Measurements from ENCODE around the gene KIF14.
"Not testable (repeated sequence)": the region's sequence is repeated elsewhere in the genome, so short reads cannot be mapped to it uniquely, and the experiment has no call there.

KIF14 gene

DNA sequence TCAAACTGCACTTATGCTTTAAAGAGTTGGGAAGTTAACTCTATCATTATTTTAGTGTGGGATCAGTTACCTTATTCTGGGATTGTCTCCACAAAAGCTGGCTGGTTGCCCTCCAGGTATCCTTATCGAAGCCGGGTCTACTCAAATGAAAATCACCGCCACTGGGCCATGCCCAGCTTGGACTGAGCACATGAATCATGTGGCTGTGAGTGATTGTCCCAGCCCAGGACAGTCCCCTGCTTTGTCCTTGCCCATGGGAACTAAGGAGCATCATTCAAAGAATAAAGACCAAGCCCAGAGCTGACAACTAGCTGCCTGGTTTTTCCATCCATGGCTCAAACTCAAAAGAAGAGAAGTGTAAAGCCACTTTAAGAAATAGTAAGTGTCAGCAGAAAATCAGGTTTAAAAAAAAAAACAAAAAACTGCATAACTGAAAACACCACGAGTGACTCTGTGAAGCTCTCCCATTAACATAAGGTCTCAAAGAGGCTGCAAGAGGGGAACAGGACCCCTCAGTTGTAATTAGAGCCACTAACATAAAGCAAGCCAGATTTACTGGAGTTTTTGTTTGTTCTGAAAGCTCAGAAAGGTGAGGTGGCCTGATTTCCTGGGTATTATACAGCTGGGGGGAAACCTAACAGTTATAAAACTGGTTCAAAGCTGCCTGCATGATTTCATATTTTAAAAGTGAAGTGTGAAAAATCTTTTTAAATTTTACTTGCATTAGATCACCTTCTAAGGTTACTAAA, 91.5 kb downstream of the KIF14 start:
- Histone ChIP-seq H3K4me3 (ENCODE audit: low read depth, low read length) (no peak overlapping the region), H3K4me1 (ENCODE audit: control insufficient read depth, insufficient read depth, low read length) (no peaks in the 10 kb centered on the region), H3K9ac (ENCODE audit: low read depth, low read length) (no peak overlapping the region), H3K27me3 (ENCODE audit: control insufficient read depth, insufficient read depth, low read length) (no peaks in the 10 kb centered on the region), H3K9me3 (ENCODE audit: control insufficient read depth, insufficient read depth, low read length) (no peaks in the 10 kb centered on the region), H3K36me3 (ENCODE audit: control insufficient read depth, insufficient read depth, low read length) (no peaks in the 10 kb centered on the region)

DNA sequence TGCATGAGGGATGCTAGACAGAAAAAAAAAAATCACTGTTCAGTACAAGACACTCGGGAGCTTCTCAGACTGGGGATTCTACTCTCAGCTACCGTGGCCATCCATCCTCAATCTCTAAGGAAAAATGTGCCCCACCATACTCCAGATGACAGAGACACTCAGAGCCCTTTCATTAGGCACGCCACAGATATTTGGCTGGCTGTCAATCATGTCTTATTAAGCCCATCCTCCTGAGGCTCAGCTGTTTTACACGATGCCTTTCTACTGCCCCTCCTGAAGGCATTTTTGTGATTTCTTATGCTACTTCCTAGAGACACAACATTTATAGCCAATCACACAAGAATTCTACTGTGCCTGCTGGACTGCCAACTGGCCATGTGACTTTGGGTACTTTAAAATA, 92.9 kb downstream of the KIF14 start:
- H3K4me1 ChIP-seq (ENCODE audit: control insufficient read depth, insufficient read depth, low read length), result no peaks in the 10 kb centered on the region
- H3K9me3 ChIP-seq (ENCODE audit: control insufficient read depth, insufficient read depth, low read length), result no peaks in the 10 kb centered on the region
- H3K27me3 ChIP-seq (ENCODE audit: control insufficient read depth, insufficient read depth, low read length), result no peaks in the 10 kb centered on the region
- H3K4me3 ChIP-seq (ENCODE audit: low read depth, low read length), result no peak overlapping the region
- H3K9ac ChIP-seq (ENCODE audit: low read depth, low read length), result no peak overlapping the region
- no peaks in the 10 kb centered on the region for H3K36me3 ChIP-seq (ENCODE audit: control insufficient read depth, insufficient read depth, low read length)

DNA sequence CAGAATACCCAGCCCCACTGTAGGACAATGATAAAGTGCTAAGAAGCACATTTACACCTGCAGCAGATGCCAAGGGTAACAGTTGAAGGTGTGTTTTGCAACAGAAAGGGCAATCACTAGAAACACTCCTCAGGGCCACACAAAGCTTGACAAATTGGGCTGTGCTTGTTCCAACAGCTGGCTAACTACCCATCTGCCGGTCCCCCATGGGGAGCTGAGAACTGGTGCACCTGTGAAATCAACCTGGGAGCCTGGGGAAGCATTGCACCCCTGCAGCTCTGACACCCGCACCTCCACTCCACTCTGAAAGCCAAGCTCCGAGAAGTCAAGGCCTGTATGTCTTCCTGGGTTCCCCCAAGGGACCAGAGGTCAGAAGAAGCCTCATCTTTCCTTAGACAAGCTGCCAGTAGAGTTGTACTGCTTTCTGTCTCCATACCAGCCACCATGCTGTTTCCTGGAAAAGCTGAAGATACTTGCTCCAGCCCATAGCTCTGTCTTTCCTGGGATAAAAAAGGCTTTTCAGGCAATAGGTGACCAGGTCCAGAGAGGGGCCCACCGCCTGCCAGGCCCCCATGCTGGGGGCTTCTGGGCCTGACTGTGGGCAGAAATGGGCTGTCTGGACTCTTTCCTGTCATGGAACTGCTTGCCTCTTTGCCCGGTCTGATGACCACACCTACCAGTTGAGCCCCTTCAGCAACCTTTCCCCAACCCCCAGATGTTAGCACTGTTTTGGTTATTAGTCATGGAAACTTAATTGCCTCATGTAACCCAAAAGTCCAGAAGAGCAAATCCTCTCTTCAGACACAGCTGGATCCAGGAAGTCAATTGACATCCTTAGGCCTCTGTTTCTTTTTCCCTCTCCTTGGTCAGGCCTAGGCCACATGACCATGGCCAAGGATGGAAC, 93.6 kb downstream of the KIF14 start:
- Histone ChIP-seq H3K27me3 (ENCODE audit: control insufficient read depth, insufficient read depth, low read length) (no peaks in the 10 kb centered on the region), H3K36me3 (ENCODE audit: control insufficient read depth, insufficient read depth, low read length) (no peaks in the 10 kb centered on the region), H3K4me1 (ENCODE audit: control insufficient read depth, insufficient read depth, low read length) (no peaks in the 10 kb centered on the region), H3K9ac (ENCODE audit: low read depth, low read length) (no peak overlapping the region), H3K9me3 (ENCODE audit: control insufficient read depth, insufficient read depth, low read length) (no peaks in the 10 kb centered on the region), H3K4me3 (ENCODE audit: low read depth, low read length) (no peak overlapping the region)

DNA sequence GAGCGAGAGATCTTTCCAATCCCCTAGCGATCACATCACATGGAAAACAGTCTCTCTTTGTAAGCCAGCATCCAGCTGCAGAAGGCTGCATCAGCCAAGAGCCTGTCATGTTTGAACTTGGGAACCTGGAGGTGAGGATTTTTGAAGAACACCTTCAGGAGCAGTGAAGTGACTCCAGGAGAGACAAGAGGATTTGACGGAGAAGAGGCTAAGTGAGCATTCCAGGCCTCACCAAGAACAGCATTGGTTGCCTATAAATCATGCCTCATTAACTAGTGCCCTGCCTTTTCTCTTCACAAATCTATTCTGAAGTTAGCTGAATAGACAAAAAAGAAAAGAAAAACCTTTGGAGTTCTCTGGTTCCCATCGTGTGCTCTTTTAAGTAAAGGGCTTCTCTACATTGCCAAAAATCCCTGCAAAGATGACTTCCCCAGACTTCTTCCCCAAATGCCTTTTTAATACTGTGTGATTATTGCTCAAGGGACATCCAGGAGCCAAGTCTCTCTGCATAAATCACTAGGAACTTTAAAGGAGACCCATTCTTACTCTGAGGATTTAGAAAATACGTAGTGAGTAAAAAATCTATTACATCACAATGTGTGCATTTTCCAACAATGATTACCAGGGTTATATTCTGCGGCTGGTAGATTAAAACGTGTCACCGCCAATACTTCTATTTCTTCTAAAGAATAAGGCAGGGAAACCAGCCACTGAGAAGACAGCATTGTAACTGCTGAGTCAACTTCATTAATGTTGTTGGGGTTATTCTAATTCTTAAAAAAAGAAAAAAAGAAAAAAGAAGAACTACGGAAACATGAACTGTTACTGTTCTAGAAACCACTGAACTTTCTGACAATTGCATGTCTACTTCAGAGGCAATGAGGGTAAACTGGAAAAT, 95.2 kb downstream of the KIF14 start:
- Histone ChIP-seq H3K9me3 (ENCODE audit: control insufficient read depth, insufficient read depth, low read length) (no peaks in the 10 kb centered on the region), H3K27me3 (ENCODE audit: control insufficient read depth, insufficient read depth, low read length) (no peaks in the 10 kb centered on the region), H3K36me3 (ENCODE audit: control insufficient read depth, insufficient read depth, low read length) (no peaks in the 10 kb centered on the region), H3K4me1 (ENCODE audit: control insufficient read depth, insufficient read depth, low read length) (no peaks in the 10 kb centered on the region), H3K9ac (ENCODE audit: low read depth, low read length) (no peak overlapping the region), H3K4me3 (ENCODE audit: low read depth, low read length) (no peak overlapping the region)

DNA sequence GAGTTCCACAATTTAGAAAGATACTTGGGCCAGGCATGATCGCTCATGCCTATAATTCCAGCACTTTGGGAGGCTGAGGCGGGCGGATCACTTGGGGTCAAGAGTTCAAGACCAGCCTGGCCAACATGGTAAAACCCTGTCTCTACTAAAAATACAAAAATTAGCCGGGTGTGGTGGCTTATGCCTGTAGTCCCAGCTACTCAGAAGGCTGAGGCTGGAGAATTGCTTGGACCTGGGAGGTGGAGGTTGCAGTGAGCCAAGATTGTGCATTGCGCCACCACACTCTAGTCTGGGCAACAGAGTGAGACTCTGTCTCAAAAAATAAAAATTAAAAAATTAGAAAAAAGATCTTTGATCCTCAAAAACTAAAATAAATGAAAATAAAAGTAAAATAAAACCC, 96.0 kb downstream of the KIF14 start:
- H3K9ac ChIP-seq (ENCODE audit: low read depth, low read length); H3K27me3 ChIP-seq (ENCODE audit: control insufficient read depth, insufficient read depth, low read length); H3K36me3 ChIP-seq (ENCODE audit: control insufficient read depth, insufficient read depth, low read length); H3K4me3 ChIP-seq (ENCODE audit: low read depth, low read length); H3K9me3 ChIP-seq (ENCODE audit: control insufficient read depth, insufficient read depth, low read length); H3K4me1 ChIP-seq (ENCODE audit: control insufficient read depth, insufficient read depth, low read length): not testable (repeated sequence)

DNA sequence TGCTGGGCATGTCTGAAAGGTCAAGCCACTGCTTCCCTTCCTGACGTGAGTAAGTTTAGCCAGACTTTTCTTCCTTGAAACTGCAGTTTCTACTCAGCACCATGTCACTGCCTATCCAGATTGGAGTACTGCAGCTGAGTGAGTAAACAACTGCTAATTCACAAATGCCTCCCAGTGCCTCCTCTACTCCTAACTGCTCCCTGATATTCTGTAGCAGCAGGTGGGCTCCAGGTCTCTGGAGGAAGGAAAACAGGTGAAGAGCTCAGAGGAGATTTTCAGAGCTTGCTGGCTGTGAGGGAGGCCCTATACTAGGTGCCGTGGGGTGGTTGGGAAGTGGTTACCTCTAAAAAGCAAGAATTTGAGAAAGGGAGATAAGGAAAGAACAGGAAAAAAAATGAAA, 96.5 kb downstream of the KIF14 start:
- H3K36me3 ChIP-seq (ENCODE audit: control insufficient read depth, insufficient read depth, low read length), result no peaks in the 10 kb centered on the region
- no peak overlapping the region for H3K4me3 ChIP-seq (ENCODE audit: low read depth, low read length)
- H3K27me3 ChIP-seq (ENCODE audit: control insufficient read depth, insufficient read depth, low read length), result no peaks in the 10 kb centered on the region
- H3K9me3 ChIP-seq (ENCODE audit: control insufficient read depth, insufficient read depth, low read length), result no peaks in the 10 kb centered on the region
- no peaks in the 10 kb centered on the region for H3K4me1 ChIP-seq (ENCODE audit: control insufficient read depth, insufficient read depth, low read length)
- H3K9ac ChIP-seq (ENCODE audit: low read depth, low read length), result no peak overlapping the region

DNA sequence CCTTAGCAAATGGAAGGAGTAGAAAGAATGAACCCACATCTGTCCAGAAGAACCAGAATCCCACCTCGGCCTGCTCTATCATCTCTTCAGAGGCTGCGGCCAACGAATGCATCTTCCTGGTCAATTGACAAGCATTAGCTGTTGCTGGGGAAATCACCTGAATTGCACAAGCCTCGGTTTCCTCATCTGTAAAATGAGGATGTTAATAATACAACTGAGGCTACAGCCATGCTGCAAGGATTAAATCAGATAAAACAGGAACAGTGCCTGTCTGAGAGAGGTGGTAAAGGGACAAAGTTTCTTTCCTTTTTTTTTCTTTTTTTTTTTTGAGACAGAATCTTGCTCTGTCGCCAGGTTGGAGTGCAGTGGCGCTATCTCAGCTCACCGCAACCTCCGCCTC, 99.8 kb downstream of the KIF14 start:
- Histone ChIP-seq H3K4me1 (ENCODE audit: control insufficient read depth, insufficient read depth, low read length) (no peaks in the 10 kb centered on the region), H3K9me3 (ENCODE audit: control insufficient read depth, insufficient read depth, low read length) (no peaks in the 10 kb centered on the region), H3K27me3 (ENCODE audit: control insufficient read depth, insufficient read depth, low read length) (no peaks in the 10 kb centered on the region), H3K4me3 (ENCODE audit: low read depth, low read length) (no peak overlapping the region), H3K36me3 (ENCODE audit: control insufficient read depth, insufficient read depth, low read length) (no peaks in the 10 kb centered on the region), H3K9ac (ENCODE audit: low read depth, low read length) (no peak overlapping the region)

DNA sequence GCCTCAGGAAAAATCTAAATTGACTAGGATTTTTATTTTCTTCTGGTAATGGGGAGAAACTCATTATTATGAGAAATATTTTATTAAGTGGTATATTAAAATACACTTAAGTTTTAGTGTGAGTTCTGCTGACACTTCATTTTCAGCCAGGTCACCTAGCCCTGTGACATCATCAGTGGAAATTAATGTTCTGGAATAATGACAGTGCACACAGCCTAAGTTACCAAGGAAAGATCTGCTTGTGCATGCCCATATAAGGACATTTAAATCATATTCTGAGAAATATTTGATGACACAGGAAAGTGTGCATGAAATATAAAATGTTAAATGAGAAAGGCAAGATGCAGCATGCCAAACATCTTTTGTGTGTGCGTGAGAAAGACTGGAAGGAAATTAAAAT, 102.0 kb downstream of the KIF14 start:
- no peak overlapping the region for H3K9ac ChIP-seq (ENCODE audit: low read depth, low read length)
- H3K27me3 ChIP-seq (ENCODE audit: control insufficient read depth, insufficient read depth, low read length), result no peaks in the 10 kb centered on the region
- no peaks in the 10 kb centered on the region for H3K36me3 ChIP-seq (ENCODE audit: control insufficient read depth, insufficient read depth, low read length)
- no peak overlapping the region for H3K4me3 ChIP-seq (ENCODE audit: low read depth, low read length)
- no peaks in the 10 kb centered on the region for H3K9me3 ChIP-seq (ENCODE audit: control insufficient read depth, insufficient read depth, low read length)
- no peaks in the 10 kb centered on the region for H3K4me1 ChIP-seq (ENCODE audit: control insufficient read depth, insufficient read depth, low read length)

DNA sequence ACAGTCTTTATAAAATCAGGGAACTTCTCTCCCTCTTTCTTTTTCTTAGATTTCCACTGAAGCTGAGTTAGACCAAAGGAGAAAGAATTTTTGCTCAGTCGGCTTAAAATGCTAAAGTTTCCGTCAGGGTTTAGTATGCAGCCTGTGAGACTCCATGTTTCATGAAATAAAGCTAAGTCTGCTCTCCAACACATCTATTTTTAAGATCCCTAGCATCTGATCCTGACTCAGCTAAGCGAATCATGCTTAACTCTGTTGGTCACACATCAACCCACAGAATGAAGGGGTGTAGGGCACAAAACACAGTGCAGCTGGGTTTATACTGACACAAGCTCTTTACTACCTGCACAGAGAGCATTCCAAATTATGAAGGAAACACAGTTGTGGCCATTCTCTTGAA, 108.4 kb downstream of the KIF14 start:
- H3K9me3 ChIP-seq (ENCODE audit: control insufficient read depth, insufficient read depth, low read length), result no peaks in the 10 kb centered on the region
- H3K9ac ChIP-seq (ENCODE audit: low read depth, low read length), result no peak overlapping the region
- H3K4me3 ChIP-seq (ENCODE audit: low read depth, low read length), result no peak overlapping the region
- H3K36me3 ChIP-seq (ENCODE audit: control insufficient read depth, insufficient read depth, low read length), result no peaks in the 10 kb centered on the region
- no peaks in the 10 kb centered on the region for H3K4me1 ChIP-seq (ENCODE audit: control insufficient read depth, insufficient read depth, low read length)
- H3K27me3 ChIP-seq (ENCODE audit: control insufficient read depth, insufficient read depth, low read length), result no peaks in the 10 kb centered on the region

DNA sequence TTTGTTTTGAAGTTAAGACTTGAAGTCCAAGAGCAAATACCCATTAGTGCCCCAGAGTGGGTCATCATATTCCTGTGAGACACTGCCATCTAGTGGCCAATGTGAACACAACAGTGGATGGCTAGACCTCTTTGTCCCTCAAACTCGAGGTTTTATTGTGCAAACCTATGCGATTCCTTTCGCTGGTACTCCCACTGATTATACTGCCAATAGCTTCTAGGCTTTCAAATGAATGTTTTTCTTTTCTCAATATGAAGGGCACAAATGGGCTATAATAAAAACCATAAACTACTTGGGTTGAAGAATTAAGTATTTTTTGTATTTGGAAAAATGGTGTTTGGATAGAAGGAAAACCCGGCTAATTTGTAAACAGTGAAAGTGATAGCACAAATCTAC, 110.3 kb downstream of the KIF14 start:
- no peaks in the 10 kb centered on the region for H3K36me3 ChIP-seq (ENCODE audit: control insufficient read depth, insufficient read depth, low read length)
- H3K27me3 ChIP-seq (ENCODE audit: control insufficient read depth, insufficient read depth, low read length), result no peaks in the 10 kb centered on the region
- H3K9ac ChIP-seq (ENCODE audit: low read depth, low read length), result no peak overlapping the region
- H3K4me3 ChIP-seq (ENCODE audit: low read depth, low read length), result no peak overlapping the region
- H3K9me3 ChIP-seq (ENCODE audit: control insufficient read depth, insufficient read depth, low read length), result no peaks in the 10 kb centered on the region
- no peaks in the 10 kb centered on the region for H3K4me1 ChIP-seq (ENCODE audit: control insufficient read depth, insufficient read depth, low read length)

DNA sequence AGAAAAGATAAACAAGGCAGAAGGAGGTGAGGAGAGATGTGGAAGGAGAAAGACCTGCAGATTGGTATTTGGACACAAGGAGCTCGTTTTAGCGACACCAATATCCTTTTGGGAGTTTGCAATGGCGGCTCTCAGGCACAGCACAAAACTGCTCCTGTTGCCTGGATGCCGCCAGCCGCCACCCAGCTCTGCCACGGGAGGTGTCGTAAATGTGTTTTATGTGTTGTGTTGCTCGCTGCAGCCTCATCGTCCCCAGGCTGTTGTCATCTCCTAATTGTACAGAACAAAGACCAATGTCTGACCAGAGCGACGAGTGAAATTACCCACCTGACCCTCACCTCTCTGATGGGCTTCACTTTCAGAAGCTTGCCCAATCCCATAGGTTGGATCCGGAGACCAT, 114.1 kb downstream of the KIF14 start:
- no peak overlapping the region for H3K4me3 ChIP-seq (ENCODE audit: low read depth, low read length)
- no peaks in the 10 kb centered on the region for H3K4me1 ChIP-seq (ENCODE audit: control insufficient read depth, insufficient read depth, low read length)
- H3K9ac ChIP-seq (ENCODE audit: low read depth, low read length), result no peak overlapping the region

More for the DNA sequence above, 114.1 kb downstream of the KIF14 start:
- no peaks in the 10 kb centered on the region for H3K27me3 ChIP-seq (ENCODE audit: control insufficient read depth, insufficient read depth, low read length)
- no peaks in the 10 kb centered on the region for H3K9me3 ChIP-seq (ENCODE audit: control insufficient read depth, insufficient read depth, low read length)
- no peaks in the 10 kb centered on the region for H3K36me3 ChIP-seq (ENCODE audit: control insufficient read depth, insufficient read depth, low read length)

All from iPS-15b (cell line).